Measurements from ENCODE around the gene SH3BP2. TPM values are rescaled to one million over a fixed set of nuclear protein-coding genes. Genes with fewer than 3 reads are reported as not detected.

Gene SH3BP2
- polyA plus RNA-seq, 4 donors = 30.8 to 37.9 (median 34.7) TPM

DNA sequence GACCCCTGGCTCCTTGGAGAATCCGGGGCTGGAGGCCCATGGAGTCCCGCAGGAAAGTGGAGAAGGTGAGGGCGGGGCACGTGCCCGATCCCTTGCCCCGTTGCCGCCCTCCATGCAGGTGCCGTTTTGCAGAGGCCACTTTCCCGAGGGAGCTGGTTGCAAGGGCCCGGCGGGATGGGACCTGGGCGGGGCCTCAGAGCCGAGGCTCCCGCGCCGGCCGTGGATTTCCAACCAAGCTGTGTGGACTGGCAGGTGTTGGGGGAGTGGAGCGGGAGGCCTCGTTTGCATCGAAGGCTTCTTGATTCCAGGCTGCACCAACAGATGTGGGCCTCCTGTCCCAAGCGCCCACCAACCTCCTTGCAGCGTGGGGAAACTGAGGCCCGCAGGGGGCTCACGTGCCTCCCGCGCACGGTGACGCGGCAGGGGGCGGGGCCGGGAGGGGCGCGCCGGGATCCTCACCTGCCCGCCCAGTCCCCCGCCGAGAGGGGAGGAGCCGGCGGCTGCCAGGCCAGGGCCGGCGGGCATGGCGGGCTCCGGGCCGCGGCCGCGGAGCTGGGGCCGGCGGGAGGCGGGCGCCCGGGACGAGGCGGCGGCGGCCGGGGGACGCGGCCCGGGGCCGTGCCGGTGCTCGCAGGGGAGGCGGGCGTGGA, 24.9 kb downstream of the SH3BP2 start:
- no peak for DNase-seq (ENCODE audit: low read depth in 4 of 4, low spot score in 3 of 4)

DNA sequence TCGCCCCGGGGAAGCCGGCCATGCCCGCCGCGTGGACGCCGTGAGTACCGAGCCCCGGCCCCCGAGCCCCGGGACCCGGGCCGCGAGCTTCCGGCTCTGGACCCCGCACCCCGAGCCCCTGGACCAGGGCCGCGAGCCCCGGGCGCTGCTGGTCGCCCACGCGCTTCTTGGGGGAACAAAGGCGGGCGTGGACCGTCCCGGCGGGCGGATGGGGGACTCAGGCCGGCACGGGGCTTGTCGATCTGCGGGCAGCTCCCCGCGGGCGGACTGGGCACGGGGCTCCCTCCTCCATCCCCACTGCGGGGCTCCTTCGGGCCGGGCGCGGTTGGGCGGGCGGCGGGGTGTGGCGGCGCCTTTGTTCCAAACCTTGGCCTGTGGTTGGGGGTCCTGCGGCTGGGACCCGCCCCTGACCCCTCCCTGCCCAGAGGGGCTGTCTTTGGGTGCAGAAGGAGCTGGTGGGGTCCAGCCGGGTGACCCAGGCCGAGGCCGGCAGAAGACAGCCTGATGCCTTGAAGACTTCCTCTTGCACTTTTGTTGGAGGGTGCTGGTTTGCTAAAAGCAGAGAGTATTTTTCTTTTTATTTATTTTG, 25.6 kb downstream of the SH3BP2 start:
- DNase-seq (ENCODE audit: low read depth in 4 of 4, low spot score in 3 of 4) = no peak

DNA sequence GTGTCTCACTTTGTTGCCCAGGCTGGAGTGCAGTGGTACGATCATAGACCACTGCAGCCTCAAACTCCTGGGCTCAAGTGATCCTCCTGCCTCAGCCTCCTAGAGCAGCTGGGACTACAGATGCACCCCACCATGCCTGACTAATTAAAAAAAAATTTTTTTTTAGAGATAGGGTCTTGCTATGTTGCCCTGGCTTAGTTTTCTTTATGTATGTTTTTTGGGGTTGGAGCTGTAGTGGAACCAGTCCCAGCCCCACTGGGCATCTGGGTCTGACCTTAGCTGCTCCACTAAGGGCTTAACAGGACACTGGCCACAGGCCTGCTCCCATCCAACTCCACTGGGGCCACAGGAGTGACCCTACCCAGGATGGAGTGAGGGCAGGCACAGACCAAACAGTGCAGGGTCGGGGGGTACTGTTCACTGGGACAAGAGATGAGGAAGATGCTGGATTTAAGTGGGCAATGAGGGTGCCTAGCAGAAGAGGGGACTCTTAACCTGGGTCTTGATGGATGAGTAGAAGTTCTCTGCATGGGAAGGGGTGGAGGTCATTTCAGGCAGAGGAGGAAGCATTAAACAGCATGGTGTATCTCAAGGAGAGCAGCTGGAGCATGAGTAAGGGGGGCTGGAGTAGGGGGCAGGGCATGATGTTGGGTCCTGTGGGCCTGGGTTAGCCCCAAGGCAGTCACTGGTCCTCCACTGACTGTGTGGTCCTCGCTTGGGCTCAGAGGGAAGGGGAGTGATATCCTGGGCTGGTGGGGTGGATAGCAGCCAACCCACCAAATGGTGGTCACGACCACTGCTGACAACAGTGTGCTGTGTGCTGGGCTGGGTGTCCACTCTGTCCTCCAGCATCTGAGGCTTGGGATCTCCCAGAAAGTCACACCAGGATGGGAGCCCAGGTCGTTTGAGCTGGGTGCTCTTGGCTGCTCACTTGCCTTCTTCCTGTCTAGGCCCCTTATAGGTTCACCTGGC, 26.6 kb downstream of the SH3BP2 start:
- DNase-seq (ENCODE audit: low read depth in 4 of 4, low spot score in 3 of 4) = no peak

DNA sequence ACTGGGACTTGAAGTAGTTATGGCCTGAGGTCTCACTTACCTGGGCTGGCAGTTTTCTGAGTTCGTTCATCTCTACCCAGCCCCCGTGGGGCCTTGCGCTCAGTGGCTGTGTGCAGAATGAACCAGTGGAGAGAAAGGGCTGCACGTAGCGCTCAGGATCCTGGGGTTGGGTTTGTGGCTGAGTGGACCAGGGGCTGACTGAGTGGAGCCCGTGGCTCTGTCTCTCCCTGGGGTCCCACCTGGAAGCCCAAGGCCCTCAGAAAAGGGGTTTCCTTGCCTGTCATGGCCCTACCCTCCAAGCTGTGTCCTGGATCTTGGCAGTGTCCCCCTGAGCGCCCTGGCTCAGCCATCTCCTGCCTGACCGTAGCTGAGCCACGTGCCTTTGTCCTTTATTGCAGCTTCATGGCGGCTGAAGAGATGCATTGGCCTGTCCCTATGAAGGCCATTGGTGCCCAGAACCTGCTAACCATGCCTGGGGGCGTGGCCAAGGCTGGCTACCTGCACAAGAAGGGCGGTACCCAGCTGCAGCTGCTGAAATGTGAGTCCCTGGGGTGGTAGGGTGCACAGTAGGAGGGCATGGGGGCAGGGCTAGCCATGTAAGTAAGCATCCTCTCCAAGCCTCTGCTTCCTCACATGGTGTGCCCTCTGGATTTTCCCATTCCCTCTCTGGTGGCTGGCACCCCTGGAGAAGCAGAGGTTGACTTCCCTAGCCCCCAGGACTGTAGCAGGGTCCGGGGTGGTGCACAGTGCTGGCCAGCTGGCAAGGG, 27.5 kb downstream of the SH3BP2 start:
- DNase-seq (ENCODE audit: low read depth in 4 of 4, low spot score in 3 of 4) = no peak

DNA sequence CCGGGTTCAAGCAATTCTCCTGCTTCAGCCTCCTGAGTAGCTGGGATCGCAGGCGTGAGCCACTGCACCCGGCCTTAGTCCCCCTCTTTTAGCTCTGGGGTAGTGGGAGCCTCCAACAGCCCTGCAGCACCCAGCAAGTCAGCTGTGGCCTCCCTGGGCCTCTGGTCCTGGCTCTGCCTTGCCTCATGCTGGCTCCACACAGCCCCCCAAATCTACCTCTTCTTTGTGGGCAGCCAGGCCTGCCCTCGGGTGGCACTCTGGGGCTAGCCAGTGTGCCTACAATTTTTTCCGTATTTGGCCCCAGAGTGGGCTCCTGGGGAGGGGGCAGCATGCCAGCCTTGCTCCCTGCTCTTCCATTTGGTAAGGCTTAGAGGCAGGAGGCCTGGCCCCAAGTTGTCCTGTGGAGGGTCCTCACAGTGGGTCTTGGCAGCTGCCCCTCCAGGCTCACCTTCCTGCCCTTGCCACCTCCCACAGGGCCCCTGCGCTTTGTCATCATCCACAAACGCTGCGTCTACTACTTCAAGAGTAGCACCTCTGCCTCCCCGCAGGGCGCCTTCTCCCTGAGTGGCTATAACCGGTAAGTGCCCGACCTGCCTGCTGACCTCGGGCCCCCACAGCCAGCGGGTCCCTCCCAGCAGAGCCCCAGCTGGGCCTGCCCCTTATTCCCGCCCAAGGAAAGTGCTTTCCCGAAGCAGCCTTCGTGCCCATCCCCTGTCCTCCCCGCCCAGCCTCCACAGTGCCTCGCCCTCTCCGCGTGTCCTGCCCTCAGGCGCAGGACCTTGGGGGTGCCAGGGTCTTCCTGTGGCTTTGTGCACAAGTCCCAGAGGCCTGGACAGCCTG, 29.8 kb downstream of the SH3BP2 start:
- DNase-seq (ENCODE audit: low read depth in 4 of 4, low spot score in 3 of 4) = no peak

DNA sequence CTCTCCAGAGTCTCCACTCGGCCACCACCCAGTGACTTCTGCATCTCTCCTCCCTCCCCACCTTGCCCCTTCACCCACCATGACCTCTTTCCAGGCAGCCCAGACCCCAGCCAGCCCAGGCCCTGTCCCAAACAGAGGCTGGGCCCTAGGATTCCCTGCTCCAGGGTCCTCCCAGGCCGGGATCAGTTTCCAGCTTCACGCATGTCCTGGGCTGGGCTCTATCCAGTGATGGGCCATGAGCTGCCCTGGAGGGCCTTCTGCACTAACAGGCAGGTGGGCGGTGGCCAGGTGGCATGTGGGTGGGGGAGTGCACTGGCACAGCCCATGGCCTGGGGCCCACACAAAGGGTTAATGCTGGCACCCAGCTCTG, 30.4 kb downstream of the SH3BP2 start:
- no peak for DNase-seq (ENCODE audit: low read depth in 4 of 4, low spot score in 3 of 4)

DNA sequence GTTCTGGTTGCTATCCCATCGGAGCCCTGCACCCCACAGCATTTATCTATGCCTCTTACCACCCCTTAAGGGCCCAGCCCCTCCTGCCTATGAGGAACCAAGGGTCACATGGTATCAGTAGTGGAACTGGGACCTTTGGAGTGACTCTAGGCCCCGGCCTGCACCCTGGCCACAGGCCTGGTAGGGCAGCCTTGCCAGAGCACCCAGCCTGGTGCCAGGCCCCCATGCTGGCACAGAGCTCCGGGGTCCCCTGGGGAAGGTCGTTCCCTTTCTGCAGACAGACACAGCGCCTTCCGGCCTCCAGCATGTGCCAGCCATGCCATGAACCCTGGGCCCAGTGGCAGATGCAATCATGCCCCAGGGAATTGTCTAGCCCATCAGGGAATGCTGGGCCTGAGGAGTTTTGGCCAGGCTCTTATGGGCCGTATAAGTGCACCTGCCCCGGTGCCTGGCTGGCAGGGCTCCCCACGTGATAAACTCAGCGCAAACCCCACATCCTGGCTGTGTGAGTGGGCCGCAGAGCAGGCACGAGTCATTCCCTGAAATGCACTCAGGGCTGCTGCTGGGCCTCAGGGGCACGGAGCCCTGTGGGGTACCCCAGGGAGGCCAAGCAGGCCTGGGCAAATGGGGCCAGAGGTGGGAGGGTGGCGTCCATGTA, 30.9 kb downstream of the SH3BP2 start:
- no peak for DNase-seq (ENCODE audit: low read depth in 4 of 4, low spot score in 3 of 4)

DNA sequence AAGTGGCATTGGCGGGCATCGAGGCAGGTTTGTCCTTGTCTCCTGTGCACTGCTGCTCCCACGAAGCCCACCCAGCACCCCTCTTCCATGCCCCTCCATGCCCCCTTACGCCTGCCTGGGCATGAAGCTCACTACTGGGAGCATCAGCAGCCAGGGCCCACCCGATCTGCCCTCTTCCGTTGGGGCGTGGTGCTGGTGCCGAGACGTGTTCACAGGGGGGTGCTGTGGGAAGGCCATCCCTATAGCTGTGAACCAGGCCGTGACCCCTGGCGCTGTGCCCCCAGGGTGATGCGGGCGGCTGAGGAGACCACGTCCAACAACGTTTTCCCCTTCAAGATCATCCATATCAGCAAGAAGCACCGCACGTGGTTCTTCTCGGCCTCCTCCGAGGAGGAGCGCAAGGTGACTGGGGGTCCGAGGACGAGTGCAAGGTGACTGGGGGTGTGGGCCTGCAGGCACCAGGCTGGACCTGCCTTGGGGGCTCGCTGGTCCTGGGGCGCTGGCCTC, 31.5 kb downstream of the SH3BP2 start:
- no peak for DNase-seq (ENCODE audit: low read depth in 4 of 4, low spot score in 3 of 4)

DNA sequence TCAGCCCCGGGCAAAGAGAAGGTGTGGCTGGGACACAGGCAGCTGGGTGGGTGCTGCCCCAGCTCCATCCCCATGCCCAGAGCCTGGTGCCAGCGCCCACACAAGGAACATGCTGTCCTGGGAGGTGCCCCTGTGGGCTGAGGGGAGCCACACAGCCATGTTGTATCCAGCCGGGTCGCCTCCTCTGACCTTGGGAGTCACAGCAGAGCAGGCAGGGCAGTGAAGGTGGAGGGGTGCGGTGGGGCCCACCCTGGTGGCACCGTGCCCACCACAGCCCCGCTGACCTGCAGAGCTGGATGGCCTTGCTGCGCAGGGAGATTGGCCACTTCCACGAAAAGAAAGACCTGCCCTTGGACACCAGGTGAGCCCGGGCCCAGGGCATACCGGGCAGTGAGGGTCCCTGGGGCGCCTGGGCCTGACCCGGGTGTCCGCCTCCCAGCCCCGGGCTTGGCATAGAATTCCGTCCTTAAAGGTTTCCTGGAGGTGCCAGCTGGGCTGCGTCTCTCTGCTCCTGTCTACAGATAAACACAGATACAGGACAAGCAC, 32.0 kb downstream of the SH3BP2 start:
- no peak for DNase-seq (ENCODE audit: low read depth in 4 of 4, low spot score in 3 of 4)

DNA sequence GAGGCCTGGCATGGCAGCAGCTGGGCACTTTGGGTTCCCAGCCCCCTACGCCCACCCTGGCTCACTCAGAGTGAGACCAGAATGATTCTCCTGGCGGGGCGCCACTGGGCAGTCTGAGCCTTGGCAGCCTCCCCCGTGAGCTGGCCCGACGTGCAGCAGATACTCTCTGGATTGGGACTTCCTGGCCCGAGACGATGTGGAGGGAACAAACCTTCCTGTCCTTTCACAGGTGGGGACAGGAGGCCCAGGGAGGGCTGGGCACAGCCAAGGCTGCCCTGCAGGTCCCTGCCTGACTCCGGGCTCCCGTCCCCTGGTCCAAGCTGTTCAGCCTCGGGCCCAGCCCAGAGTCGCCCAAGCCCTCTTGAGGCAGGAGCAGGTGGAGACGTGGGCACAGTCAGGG, 32.9 kb downstream of the SH3BP2 start:
- no peak for DNase-seq (ENCODE audit: low read depth in 4 of 4, low spot score in 3 of 4)

DNA sequence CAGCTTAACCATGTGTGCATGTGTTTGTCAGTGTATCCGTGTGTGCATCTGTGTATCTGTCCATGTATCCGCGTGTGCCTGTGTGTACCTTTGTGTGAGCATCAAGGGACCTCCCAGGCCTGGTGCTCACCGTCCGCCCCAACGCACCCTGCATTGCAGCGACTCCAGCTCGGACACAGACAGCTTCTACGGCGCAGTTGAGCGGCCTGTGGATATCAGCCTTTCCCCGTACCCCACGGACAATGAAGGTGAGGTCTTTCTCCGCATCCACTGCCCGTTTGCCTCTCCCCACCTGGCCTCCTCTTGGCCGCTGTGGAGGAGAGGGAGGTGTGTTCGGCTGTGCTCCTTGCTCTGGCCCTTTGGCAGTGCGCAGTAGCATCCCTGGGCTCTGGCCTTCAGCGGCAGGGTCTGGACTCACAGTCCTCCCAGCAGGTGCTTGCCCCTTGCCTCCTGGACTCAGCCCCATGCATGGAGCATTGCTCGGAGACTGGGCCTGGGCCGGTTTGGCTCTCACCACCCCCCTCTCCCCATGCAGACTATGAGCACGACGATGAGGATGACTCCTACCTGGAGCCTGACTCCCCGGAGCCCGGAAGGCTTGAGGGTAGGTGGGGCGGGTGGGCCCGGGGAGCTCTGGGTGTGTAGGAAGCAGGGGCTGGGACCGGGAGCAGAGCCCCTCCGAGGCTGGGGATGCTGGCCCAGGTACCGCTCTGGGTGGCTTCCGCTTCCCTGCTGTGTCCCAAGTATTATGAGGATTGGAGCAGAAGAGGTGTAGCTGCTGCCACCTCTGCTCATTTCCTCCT, 34.4 kb downstream of the SH3BP2 start:
- no peak for DNase-seq (ENCODE audit: low read depth in 4 of 4, low spot score in 3 of 4)

DNA sequence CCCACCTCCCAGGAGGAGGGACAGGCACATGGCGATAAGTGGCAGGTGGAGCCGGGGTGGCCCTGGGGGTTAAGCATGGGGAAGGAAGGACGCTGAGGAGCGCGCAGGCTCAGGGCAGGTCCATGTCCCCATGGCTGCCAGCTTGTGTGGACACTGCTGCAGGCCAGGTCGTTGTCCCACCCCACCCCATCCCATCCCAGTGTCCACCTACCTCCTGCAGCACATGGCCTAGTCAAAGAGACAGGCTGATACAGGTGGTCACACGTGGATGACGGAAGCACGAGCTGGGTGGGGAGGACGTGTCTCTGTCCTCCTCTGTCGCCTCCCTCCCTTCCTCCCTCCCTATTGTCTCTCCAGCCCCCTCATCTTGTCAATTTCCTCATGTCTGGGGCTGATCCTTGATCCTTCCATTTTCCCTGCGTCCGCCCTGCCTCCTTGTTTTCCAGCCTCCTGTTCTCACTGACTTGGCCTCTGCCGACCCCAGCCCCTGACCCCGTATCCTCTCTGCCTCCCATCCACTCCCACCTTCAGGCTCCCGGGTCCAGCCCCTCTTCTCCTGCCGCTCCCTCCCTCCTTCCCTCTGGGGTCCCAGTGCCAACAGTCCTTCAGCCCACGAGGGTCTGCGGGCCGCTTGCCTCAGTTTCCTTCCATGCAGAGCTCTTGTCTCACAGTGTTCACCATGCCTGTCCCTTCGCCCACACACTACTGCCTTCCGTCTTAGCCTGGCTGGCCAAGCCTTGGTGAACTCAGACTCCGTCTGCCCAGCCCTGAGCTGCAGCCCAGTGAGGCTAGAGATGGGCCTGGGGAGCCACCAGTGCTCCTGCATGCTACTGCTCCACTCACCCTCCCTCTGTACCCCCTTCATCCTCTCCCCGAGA, 35.2 kb downstream of the SH3BP2 start:
- no peak for DNase-seq (ENCODE audit: low read depth in 4 of 4, low spot score in 3 of 4)

DNA sequence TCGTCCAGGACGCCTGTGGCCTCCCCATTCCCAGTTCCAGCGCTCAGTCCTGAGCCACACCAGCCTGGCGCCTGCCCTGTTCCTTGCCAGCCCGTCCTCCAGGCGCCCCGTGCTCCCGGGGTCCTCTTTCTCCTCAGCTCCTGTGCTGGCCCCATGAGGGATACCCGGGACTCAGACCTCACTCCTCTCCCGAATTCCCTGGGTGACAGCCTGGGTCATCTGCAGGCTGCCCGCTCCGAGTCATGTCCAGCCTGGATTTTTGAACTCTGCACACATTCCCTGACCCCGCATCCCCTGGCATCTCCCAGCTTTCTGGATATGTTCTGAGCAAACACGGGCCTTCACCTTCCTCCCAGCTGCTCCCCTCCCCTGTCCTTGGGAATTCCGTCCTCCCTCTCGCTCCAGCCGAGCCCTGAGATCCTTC, 35.9 kb downstream of the SH3BP2 start:
- DNase-seq (ENCODE audit: low read depth in 4 of 4, low spot score in 3 of 4) = no peak

DNA sequence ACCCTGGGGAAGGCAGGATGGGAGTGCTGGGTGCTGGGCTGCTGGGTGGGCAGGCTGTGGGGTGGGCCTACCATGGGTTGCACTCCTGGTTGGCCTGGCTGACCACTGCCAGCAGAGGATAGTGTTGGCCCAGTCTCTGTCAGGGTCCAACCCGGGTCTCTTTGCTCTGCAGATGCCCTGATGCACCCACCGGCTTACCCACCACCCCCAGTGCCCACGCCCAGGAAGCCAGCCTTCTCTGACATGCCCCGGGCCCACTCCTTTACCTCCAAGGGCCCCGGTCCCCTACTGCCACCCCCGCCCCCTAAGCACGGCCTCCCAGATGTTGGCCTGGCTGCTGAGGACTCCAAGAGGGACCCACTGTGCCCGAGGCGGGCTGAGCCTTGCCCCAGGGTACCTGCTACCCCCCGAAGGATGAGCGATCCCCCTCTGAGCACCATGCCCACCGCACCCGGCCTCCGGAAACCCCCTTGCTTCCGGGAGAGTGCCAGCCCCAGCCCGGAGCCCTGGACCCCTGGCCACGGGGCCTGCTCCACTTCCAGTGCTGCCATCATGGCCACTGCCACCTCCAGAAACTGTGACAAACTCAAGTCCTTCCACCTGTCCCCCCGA, 36.5 kb downstream of the SH3BP2 start:
- DNase-seq (ENCODE audit: low read depth in 4 of 4, low spot score in 3 of 4) = no peak

DNA sequence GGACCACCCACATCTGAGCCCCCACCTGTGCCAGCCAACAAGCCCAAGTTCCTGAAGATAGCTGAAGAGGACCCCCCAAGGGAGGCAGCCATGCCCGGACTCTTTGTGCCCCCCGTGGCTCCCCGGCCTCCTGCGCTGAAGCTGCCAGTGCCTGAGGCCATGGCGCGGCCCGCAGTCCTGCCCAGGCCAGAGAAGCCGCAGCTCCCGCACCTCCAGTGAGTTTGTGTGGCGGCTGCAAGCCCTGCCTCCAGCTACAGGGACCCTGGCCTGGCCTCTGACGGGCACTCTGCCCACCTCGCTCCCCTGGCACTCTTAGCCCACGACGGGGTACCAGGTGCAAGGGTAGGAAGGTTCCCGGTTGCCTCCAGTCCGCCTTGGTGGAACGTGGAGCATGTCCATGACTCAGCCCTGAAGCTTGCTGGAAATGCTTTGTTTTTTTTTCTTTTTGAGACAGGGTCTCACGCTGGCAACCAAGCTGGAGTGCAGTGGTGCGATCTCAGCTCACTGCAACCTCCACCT, 37.1 kb downstream of the SH3BP2 start:
- no peak for DNase-seq (ENCODE audit: low read depth in 4 of 4, low spot score in 3 of 4)

Data from right renal pelvis (tissue), 4 donors.